Stimulated activated CD4-positive, alpha-beta T cell treated with anti-CD3 and anti-CD28 coated beads, TNF-alpha, amount 100 ng/mL, for 24 hours (primary cell): ENCODE results near the gene ZMYM4.

Experiments used
- DNase-seq, 3 experiments: peaks; one replicate each; pipeline ENCODE4 v3.0.0-alpha.2; 2020; ENCODE audit warnings: low read depth in 3 of 3

Gene ZMYM4

DNA sequence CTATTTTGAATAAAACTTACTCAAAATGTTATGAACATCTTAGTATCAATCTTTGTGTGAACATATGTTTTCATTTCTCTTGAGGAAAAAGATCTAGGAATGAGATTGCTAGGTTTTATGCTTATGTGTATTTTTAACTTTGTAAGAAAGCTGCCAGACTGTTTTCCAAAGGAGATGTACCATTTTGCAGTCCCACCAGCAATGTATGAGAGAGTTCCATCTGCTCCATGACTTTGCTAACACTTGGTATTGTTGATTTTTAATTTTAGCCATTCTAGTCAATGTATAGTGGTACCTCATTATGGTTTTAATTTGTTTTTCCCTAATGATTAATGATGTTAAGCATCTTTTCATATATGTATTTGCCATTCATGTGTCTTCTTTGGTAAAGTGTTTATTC lies 132.5 kb downstream of the ZMYM4 start:
- DNase-seq, result no peak

GRCh38 chr1:35406103-35406502 lies 137.6 kb downstream of the ZMYM4 start:
- no peak for DNase-seq

- no peak for DNase-seq
These were observed 139.2 kb downstream of the ZMYM4 start for GRCh38 chr1:35407743-35408142.

GRCh38 chr1:35408925-35409324 lies 140.4 kb downstream of the ZMYM4 start:
- DNase-seq, result no peak

GRCh38 chr1:35426097-35426586 lies 157.6 kb downstream of the ZMYM4 start:
- DNase-seq, result no peak

- DNase-seq, result no peak
These were observed 159.9 kb downstream of the ZMYM4 start for GRCh38 chr1:35428360-35428759.

GRCh38 chr1:35430762-35431161 lies 162.3 kb downstream of the ZMYM4 start:
- no peak for DNase-seq

DNA sequence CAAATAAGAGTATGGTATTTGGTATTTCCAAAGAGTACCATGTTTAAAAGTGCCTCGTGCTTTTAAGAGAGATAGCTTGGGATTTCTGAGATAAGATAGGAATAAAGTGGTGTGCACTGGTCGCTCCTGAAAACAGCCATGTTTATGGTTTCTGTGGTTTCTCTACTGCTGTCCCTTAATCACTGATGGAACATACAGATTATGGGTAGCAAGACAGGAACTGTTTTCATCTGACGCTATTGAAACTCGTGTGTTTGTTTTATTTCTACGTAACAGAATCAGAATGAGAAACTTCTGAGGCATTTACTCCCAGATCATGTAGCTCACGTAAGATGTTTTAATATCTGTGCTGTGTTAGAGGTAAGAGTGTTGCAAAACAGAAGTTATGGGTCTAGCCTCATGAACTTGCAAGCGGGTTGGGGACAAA lies 162.7 kb downstream of the ZMYM4 start:
- DNase-seq, result no peak

GRCh38 chr1:35432231-35432630 lies 163.7 kb downstream of the ZMYM4 start:
- DNase-seq, result no peak

DNA sequence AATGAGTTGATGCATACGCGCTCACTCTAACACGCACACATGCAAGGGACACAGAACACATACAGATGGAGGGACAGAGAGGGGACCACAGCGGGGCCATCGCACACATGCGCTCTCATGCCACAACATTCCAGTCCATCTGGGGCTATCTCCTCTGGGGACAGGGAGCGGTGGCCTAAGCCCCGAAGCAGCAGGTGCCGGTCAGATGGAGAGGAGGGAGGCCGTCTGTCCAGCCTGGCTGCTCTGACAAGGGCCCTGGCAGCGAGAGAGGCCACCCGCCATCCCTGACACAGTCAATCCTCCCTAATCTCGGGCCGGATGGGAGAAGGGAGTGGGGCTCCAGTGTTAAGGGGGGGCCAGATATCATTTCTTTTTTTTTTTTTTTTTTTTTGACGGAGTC lies 165.2 kb downstream of the ZMYM4 start:
- DNase-seq, result no peak

GRCh38 chr1:35434703-35435102 lies 166.2 kb downstream of the ZMYM4 start:
- DNase-seq, result no peak

- DNase-seq, result no peak
These were observed 167.6 kb downstream of the ZMYM4 start for GRCh38 chr1:35436078-35436477.

DNA sequence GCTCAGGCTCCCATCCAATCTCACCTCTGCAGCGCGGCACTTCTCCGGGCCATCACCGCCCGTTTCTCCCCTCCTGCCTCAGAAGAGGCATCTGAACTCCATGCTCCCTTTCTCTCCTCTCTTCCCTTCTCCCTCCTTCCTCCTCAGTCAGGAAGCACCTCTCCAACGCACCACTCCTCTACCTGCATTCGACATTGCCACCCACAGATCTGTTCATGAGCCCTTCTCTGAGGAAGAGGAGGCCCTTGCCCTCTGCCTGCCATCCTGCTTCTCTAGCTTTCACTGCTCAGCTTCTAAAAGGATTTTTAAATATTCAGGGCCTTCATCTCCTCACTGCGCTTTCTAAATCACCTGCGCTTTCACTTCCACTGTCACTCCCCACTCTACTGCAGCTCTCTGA lies 168.7 kb downstream of the ZMYM4 start:
- no peak for DNase-seq

GRCh38 chr1:35439626-35440025 lies 171.1 kb downstream of the ZMYM4 start:
- DNase-seq, result no peak

- DNase-seq, result no peak
These were observed 173.5 kb downstream of the ZMYM4 start for GRCh38 chr1:35441926-35442579.

GRCh38 chr1:35442734-35443133 lies 174.2 kb downstream of the ZMYM4 start:
- DNase-seq, result peak in 2 of 3 experiments; percentile 7 to 33

DNA sequence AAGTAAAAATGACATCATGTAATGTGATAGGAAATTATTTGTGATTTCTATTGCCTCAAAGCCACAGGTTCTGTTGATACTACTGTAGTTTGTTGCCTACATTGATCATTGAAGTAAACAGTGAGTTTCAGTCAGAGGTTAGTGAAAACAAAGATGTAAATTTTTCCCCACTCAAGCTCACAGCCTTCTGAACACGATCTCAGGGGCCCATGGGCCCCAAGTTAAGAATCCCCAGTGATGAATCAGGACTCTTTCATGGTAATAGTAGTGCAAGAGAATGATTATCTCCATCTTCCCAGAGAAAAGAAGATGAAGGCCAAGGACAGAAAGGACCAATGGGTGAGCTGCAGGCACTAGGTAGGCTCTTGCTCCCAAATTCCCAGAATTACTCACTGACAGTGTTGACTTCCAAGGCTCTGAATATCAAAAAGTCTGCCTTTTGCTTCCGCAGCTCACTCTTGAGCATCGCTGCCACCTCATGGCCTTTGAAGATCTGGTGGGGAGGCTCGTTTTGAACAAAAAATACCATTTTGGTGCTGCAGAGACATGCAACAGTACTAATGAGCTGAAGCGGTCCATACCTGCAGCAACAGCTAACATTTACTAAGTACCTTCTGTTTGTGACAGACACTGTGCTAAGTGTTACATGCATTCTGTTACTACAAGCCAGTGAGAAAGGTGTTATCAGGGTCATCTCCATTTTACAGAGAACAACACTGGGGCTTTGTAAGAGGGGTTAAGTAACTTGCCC lies 175.4 kb downstream of the ZMYM4 start:
- no peak for DNase-seq

- no peak for DNase-seq
These were observed 175.9 kb downstream of the ZMYM4 start for GRCh38 chr1:35444519-35444774.

DNA sequence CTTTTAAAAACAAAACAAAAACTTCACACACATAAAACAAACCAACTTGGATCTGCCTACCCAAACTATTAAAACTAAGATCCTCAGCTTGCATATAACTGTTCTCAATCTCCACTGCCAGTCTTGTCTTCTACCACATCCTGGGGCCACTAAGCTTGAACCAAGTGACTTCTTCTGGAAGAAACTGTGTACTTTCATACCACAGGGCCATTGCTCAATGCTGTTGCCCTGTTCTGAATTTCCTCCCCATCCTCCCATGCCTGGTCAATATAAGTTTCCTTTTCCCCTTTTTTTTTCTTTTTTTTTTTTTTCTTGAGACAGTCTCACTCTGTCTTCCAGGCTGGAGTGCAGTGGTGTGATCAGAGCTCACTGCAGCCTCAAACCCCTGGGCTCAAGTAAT lies 178.8 kb downstream of the ZMYM4 start:
- no peak for DNase-seq

DNA sequence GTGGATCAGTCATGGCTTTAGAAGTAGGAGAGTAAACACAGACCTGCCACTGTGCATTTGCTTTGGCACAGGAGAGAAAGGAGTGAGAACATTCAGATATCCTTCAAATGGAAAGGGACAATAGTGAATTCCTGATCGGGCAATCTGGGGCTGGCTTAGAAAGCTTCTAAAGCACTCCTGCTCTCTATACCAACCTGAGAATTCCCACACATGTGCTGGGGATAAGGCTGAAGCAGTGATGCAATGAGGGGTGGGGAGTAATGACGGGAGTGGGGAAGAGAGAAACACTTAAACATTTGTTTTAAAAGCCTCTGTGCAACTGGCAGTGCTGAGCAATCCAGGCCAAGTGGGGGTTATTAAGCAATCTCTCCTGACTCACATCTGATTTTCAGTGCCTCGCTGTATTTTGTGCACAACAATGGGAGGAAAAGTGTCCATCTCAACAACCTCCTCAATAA lies 179.9 kb downstream of the ZMYM4 start:
- DNase-seq, result no peak

DNA sequence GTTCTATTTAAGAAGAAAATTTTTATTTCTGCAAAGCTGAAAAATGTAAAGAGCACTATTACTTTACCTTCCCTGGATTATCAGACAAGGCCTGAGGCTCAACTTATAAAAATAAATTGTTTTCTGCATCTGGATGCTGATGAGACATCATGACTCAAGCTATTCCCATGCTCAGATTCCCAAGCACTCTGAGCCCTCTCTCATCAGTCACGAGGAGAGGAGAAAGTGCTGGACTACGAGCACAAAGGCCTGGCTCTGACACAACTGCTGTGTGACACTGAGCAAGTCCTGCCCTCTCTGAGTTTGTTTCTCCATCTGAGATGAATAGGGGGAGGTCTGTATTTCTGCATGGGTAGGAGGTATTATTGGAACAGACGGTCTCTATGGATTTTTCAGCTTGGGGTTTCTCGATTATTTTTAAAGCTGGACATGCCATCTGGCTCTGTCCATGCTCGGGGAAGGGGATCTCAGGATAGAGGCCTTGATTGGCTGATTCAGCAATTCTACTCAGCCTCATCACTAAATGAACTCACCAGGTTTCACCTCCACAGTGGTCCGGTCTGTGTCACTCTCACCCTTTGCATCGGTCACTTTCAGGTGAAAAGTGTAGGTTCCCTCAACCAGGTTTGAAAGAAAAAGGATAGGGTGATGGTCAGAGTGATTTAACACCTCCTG lies 181.0 kb downstream of the ZMYM4 start:
- DNase-seq, result no peak

DNA sequence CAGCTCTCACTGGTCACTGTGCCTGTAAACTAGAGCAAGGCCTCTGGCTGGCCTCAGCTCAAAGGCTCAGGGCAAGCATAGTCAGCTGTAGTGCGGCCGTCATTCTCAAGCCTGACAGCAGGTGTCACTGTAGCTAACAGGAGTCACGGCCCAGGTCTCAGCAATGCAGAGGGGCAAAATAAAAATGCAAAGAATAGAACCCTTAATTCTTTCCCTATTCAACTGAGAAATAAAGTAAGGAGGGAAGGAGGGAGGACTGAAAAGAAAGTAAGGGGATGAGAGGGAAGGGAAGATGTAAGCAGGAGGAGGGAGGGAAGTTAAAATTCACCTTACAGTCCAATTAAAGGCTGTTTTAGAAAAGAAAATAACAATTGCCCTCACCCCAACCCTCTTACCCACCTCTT lies 182.6 kb downstream of the ZMYM4 start:
- DNase-seq, result peak; percentile 56 to 76 (median 73)
